Endothelial cell of umbilical vein (primary cell): ENCODE data around the gene TMEM43.

Experiments
- CTCF ChIP-seq, 2 donors: IDR thresholded peaks; 1 replicate in 1 of 2; 2 replicates in 1 of 2; pipeline ENCODE4 v1.5.1; 2011; ENCODE audit warnings: low read length in 2 of 2, mild to moderate bottlenecking in 2 of 2, moderate library complexity in 2 of 2, control low read depth in 1 of 2, inconsistent platforms in 1 of 2, low read depth in 1 of 2; ENCODE audit not compliant: insufficient read depth in 1 of 2; ENCODE audit errors: extremely low read depth in 1 of 2
- EZH2 ChIP-seq: IDR thresholded peaks from 2 replicates; pipeline ENCODE4 v1.6.1; 2012; ENCODE audit warnings: borderline replicate concordance, low read depth, mild to moderate bottlenecking, moderate library complexity, low read length, inconsistent platforms; ENCODE audit not compliant: severe bottlenecking
- JUN ChIP-seq: IDR thresholded peaks from 2 replicates; pipeline ENCODE4 v1.6.1; 2011; ENCODE audit warnings: borderline replicate concordance, low read depth; ENCODE audit not compliant: insufficient read length, insufficient read depth
- MAX ChIP-seq: IDR thresholded peaks from 2 replicates; pipeline ENCODE4 v1.6.1; 2011; ENCODE audit not compliant: insufficient read depth, insufficient read length
- POLR2A ChIP-seq: IDR thresholded peaks from 2 replicates; pipeline ENCODE4 v1.6.1; 2012; ENCODE audit warnings: low read depth, mild to moderate bottlenecking, control low read depth, low read length
- POLR2AphosphoS5 ChIP-seq: IDR thresholded peaks from 2 replicates; pipeline ENCODE4 v1.6.1; 2012; ENCODE audit warnings: low read depth, mild to moderate bottlenecking, control low read depth, low read length, moderate library complexity; ENCODE audit not compliant: insufficient read depth

GRCh38 chr3:14166877-14167603, 42.2 kb downstream of the TMEM43 start:
- TF ChIP-seq CTCF (IDR thresholded peaks at IDR 0.05; ENCODE audit: extremely low read depth in 1 of 2, insufficient read depth in 1 of 2, low read depth in 1 of 2, low read length in 2 of 2), result no peak
- no peak for TF ChIP-seq POLR2A
- TF ChIP-seq JUN, result no peak
- TF ChIP-seq EZH2, result no peak
- TF ChIP-seq POLR2AphosphoS5, result no peak
- TF ChIP-seq MAX, result no peak
